Spleen (tissue), 11 donors: ENCODE results near the gene TADA2A. TPM values are rescaled to one million over a fixed set of nuclear protein-coding genes. Genes with fewer than 3 reads are reported as not detected.
"Not testable (repeated sequence)": the region's sequence is repeated elsewhere in the genome, so short reads cannot be mapped to it uniquely, and the experiment has no call there.

Experiments
- DNase-seq: peaks from one replicate; pipeline ENCODE4 v3.0.0-alpha.2; 2020
- H3K27ac ChIP-seq, 8 donors: fragments of 200-600 bp; sonication (generic) in 7 of 8; 1 replicate in 4 of 8; 2 replicates in 4 of 8; pipeline versions ENCODE4 v1.5.0 to v1.8.0; 2016 to 2021; ENCODE audit warnings: inconsistent platforms in 4 of 8, mild to moderate bottlenecking in 4 of 8, moderate library complexity in 1 of 8
- H3K27me3 ChIP-seq, 7 donors: fragments of 200-600 bp; sonication (generic) in 6 of 7; replicated peaks in 1 of 7; 1 replicate in 4 of 7; 2 replicates in 3 of 7; pipeline versions ENCODE4 v1.5.0 to v1.8.0; 2016 to 2021; ENCODE audit warnings: inconsistent platforms in 3 of 7, mild to moderate bottlenecking in 1 of 7
- H3K36me3 ChIP-seq, 6 donors: fragments of 200-600 bp; sonication (generic) in 5 of 6; 1 replicate in 4 of 6; 2 replicates in 2 of 6; pipeline versions ENCODE4 v1.5.0 to v1.8.0; 2016 to 2021; ENCODE audit warnings: inconsistent platforms in 2 of 6
- H3K4me1 ChIP-seq, 6 donors: fragments of 200-600 bp; sonication (generic) in 5 of 6; 1 replicate in 3 of 6; 2 replicates in 3 of 6; pipeline versions ENCODE4 v1.5.0 to v1.8.0; 2016 to 2021; ENCODE audit warnings: inconsistent platforms in 3 of 6
- H3K4me3 ChIP-seq, 8 donors: fragments of 200-600 bp; sonication (generic) in 7 of 8; 1 replicate in 4 of 8; 2 replicates in 4 of 8; pipeline versions ENCODE4 v1.5.0 to v1.8.0; 2016 to 2021; ENCODE audit warnings: inconsistent platforms in 4 of 8, mild to moderate bottlenecking in 4 of 8, moderate library complexity in 2 of 8
- H3K9me3 ChIP-seq, 8 donors: fragments of 200-600 bp; sonication (generic) in 7 of 8; 1 replicate in 4 of 8; 2 replicates in 4 of 8; pipeline versions ENCODE4 v1.5.0 to v1.8.0; 2016 to 2021; ENCODE audit warnings: inconsistent platforms in 4 of 8
- POLR2A ChIP-seq, 3 donors: fragments of 450-650 bp; IDR thresholded peaks; one replicate each; pipeline ENCODE4 v1.5.1; 2017; ENCODE audit warnings: antibody characterized with exemption in 3 of 3, mild to moderate bottlenecking in 1 of 3
- POLR2AphosphoS5 ChIP-seq, 3 donors: sonication (generic); formaldehyde crosslinking; IDR thresholded peaks; one replicate each; pipeline ENCODE4 v1.5.1; 2017; ENCODE audit warnings: antibody characterized with exemption in 3 of 3
- WGBS, 5 donors: extraction: QIAGEN DNeasy Blood & Tissue Kit in 3 of 5; methylation state at CpG; one replicate each; pipeline versions ENCODE4 v1.1.5 to v1.1.7; 2013 to 2018; 5-methylcytosine and 5-hydroxymethylcytosine counted together
- intact Hi-C: fragments of 100-400 bp; cut with DNase I; formaldehyde crosslinking; loops from one replicate; pipeline ENCODE4 v1.15.0; 2023; ENCODE audit warnings: low total_unique reads
- polyA plus RNA-seq, 3 donors: library from polyadenylated mRNA; stranded (reverse); fragments of 200-250 nt; gene quantifications; one replicate each; pipeline ENCODE4 v1.2.1, GENCODE V29; 2013
- total RNA-seq, 7 donors: library from RNA; depleted of rRNA in 3 of 7; stranded (reverse); fragments of >200 nt in 3 of 7; fragmentation: NEBNext Ultra II Directional in 4 of 7; extraction: Animal tissue kit (Norgen Biotek cat#: 25700) in 4 of 7; gene quantifications; one replicate each; pipeline versions ENCODE4 v1.1.0 to v1.2.1, GENCODE V29; 2016 to 2021
- TF ChIP-seq, protein P1 (sequence below), 11 experiments: fragments of 200-600 bp in 7 of 11; fragments of 450-650 bp in 4 of 11; sonication (generic) in 4 of 11; IDR thresholded peaks in 8 of 11; conservative IDR thresholded peaks in 3 of 11; 1 replicate in 7 of 11; 2 replicates in 4 of 11; pipeline versions ENCODE4 v1.4.0 to v1.8.0; 2016 to 2021; ENCODE audit warnings: antibody characterized with exemption in 11 of 11, inconsistent platforms in 4 of 11, mild to moderate bottlenecking in 1 of 11
- donor health status: healthy with polysubstance abuse.
- donor health status: DM: no; HTN: no; CAD: no; lungs with moderate emphysema.
- donor health status: DM: no; HTN: no; CAD: no.
- donor health status: Bipolar disorder and iron deficiency.
- donor health status: healthy.
- donor health status: DM: no; HTN: no; CAD: no.
- donor health status: DM: yes; HTN: yes; CAD: no.

TADA2A gene
- total and polyA plus RNA-seq, 10 donors: 7.8 to 31.8 (median 20.6) TPM

DNA sequence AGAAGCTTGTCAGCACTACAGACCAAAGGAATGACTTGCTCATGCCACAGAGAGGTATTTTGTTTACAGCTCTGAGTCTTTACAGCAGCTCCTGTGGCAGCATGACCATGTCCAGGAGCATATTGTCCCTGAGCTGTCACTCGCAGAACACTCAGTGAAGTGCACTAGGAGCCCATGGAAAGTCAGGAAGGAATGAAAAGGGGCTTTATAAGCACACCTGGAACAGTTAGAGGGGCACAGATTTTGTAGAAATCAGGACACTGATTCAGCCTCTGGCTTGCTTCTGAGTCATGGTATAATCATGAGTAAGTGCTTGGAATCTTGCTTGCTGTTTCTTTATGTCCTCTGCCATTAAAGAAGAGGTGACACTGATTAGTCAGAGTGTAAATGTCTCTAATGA lies 41.0 kb downstream of the TADA2A start:
- Histone ChIP-seq H3K36me3 (peaks cover 3 to 100% (median 52%) of the 10 kb centered on the region in 6 donors), H3K4me3 (no peak overlapping the region), H3K27me3 (no peaks in the 10 kb centered on the region), H3K4me1 (no peaks in the 10 kb centered on the region), H3K27ac (no peak overlapping the region), H3K9me3 (no peaks in the 10 kb centered on the region)
- intact Hi-C loops: no loop called here
- WGBS, 5 donors: 90 to 100% (median 98%) methylated on average over 1 of the region's 1 CpG
- TF ChIP-seq POLR2AphosphoS5 (IDR thresholded peaks at IDR 0.05): no peak
- TF ChIP-seq POLR2A (IDR thresholded peaks at IDR 0.05): no peak
- TF ChIP-seq, protein P1, sequence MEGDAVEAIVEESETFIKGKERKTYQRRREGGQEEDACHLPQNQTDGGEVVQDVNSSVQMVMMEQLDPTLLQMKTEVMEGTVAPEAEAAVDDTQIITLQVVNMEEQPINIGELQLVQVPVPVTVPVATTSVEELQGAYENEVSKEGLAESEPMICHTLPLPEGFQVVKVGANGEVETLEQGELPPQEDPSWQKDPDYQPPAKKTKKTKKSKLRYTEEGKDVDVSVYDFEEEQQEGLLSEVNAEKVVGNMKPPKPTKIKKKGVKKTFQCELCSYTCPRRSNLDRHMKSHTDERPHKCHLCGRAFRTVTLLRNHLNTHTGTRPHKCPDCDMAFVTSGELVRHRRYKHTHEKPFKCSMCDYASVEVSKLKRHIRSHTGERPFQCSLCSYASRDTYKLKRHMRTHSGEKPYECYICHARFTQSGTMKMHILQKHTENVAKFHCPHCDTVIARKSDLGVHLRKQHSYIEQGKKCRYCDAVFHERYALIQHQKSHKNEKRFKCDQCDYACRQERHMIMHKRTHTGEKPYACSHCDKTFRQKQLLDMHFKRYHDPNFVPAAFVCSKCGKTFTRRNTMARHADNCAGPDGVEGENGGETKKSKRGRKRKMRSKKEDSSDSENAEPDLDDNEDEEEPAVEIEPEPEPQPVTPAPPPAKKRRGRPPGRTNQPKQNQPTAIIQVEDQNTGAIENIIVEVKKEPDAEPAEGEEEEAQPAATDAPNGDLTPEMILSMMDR (IDR thresholded peaks at IDR 0.05 in 8 of 11, conservative IDR thresholded peaks at IDR 0.05 in 3 of 11): no peak
- DNase-seq: no peak

DNA sequence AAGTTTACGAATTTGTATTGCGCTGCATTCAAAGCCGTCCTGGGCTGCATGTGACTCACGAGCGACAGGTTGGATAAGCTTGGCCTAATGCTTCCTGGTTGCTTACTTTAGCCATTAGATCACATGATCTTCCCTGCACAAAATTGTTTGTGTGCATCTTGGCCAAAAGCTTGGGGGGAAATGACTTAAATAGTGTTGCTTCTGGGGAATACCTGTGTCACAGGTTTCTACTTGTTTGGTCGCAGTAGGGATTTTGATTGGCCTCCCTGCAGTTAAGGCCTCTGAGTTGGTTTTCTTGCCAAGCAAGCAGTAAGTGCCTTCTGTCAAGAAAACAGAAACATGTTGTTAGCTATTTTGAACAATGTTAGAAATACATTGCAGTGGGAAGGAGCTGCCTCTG lies 43.4 kb downstream of the TADA2A start:
- Histone ChIP-seq H3K4me1 (no peaks in the 10 kb centered on the region), H3K4me3 (no peak overlapping the region), H3K27ac (no peak overlapping the region), H3K27me3 (no peaks in the 10 kb centered on the region), H3K36me3 (peaks cover 0 to 100% (median 33%) of the 10 kb centered on the region in 6 donors), H3K9me3 (no peaks in the 10 kb centered on the region)
- DNase-seq: no peak
- intact Hi-C loops: no loop called here
- 94 to 98% (median 95%) methylated on average over 6 of the region's 6 CpGs for WGBS, 5 donors
- TF ChIP-seq POLR2A (IDR thresholded peaks at IDR 0.05) (no peak), POLR2AphosphoS5 (IDR thresholded peaks at IDR 0.05) (no peak)
- TF ChIP-seq, protein P1 (IDR thresholded peaks at IDR 0.05 in 8 of 11, conservative IDR thresholded peaks at IDR 0.05 in 3 of 11): no peak

DNA sequence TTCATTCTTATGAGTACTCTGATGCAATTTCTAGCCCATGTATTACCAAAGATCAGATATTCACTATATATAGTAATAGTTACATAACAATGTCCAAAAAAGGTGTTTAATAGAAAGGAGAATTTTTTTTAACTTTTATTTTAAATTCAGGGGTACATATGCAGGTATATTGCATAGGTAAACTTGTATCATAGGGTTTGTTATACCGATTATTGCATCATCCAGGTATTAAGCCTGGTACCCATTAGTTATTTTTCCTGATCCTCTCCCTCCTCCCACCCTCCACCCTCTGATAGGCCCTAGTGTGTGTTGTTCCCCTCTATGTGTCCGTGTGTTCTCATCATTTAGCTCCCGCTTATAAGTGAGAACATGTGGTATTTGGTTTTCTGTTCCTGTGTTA lies 51.1 kb downstream of the TADA2A start:
- H3K4me3 ChIP-seq, DNase-seq, H3K27ac ChIP-seq, intact Hi-C loops, H3K4me1 ChIP-seq, H3K9me3 ChIP-seq, H3K27me3 ChIP-seq: not testable (repeated sequence)
- H3K36me3 ChIP-seq: peaks cover 0 to 96% (median 18%) of the 10 kb centered on the region in 6 donors
- WGBS, 5 donors: 64 to 97% (median 79%) methylated on average over 3 of the region's 3 CpGs

DNA sequence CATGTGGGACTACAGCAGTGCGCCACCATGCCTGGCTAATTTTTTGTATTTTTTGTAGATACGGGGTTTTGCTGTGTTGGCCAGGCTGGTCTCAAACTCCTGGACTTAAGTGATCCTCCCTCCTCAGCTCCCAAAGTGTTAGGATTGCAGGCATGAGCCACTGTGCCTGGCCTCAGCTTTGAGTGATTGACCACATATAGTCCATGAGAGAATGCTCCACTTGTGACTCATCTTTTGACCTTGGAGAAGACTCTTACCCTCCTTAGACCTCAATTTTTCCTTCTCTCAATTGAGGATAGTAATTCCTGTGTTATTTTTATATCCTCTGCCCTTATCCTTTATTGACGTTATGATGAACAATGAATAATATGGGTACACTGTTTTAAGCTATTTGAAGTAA lies 52.1 kb downstream of the TADA2A start:
- no peaks in the 10 kb centered on the region for H3K9me3 ChIP-seq
- intact Hi-C loops: no loop called here
- H3K36me3 ChIP-seq: peaks cover 0 to 96% (median 18%) of the 10 kb centered on the region in 6 donors
- no peak overlapping the region for H3K27ac ChIP-seq
- no peaks in the 10 kb centered on the region for H3K4me1 ChIP-seq
- no peak overlapping the region for H3K4me3 ChIP-seq
- TF ChIP-seq POLR2A (IDR thresholded peaks at IDR 0.05) (no peak), POLR2AphosphoS5 (IDR thresholded peaks at IDR 0.05) (no peak)
- TF ChIP-seq, protein P1 (IDR thresholded peaks at IDR 0.05 in 8 of 11, conservative IDR thresholded peaks at IDR 0.05 in 3 of 11): no peak
- H3K27me3 ChIP-seq: no peaks in the 10 kb centered on the region
- DNase-seq: no peak
- 91 to 100% (median 94%) methylated on average over 3 of the region's 3 CpGs for WGBS, 5 donors

DNA sequence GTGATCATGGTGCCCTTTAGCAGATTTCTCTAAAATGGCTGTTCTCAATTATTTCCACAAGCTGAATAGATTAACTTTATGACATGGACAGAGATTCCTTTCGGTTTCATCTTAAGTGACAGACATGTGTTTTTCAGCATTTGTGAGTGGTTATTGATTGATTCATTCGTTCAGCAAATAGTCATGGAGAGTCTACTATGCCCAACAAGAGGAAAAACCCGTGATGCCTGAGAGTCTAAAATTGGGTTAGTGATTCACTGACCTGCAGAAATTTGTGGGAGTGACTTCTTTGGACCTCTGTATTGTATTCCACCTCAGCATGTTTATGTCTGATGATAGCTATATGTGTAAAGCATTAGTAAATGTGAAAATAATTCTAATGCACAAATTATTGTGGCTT lies 55.0 kb downstream of the TADA2A start:
- TF ChIP-seq POLR2AphosphoS5 (IDR thresholded peaks at IDR 0.05) (no peak), POLR2A (IDR thresholded peaks at IDR 0.05) (no peak)
- intact Hi-C loops: no loop called here
- no peak for DNase-seq
- WGBS, 5 donors: 85 to 92% (median 89%) methylated on average over 3 of the region's 3 CpGs
- Histone ChIP-seq H3K4me1 (no peaks in the 10 kb centered on the region), H3K36me3 (peaks cover 0 to 98% (median 28%) of the 10 kb centered on the region in 6 donors), H3K9me3 (no peaks in the 10 kb centered on the region), H3K27me3 (no peaks in the 10 kb centered on the region), H3K4me3 (no peak overlapping the region), H3K27ac (no peak overlapping the region)
